Activated T-cell treated with anti-CD3 and anti-CD28 coated beads for 48 hours (primary cell): Measurements from ENCODE around the gene ORM1.
A peak's percentile ranks its signal among the peaks of the same experiment; 100 is the strongest.

Source experiments
- DNase-seq: peaks from one replicate; pipeline ENCODE4 v3.0.0-alpha.2; 2020; ENCODE audit warnings: low read depth

Gene ORM1

DNA sequence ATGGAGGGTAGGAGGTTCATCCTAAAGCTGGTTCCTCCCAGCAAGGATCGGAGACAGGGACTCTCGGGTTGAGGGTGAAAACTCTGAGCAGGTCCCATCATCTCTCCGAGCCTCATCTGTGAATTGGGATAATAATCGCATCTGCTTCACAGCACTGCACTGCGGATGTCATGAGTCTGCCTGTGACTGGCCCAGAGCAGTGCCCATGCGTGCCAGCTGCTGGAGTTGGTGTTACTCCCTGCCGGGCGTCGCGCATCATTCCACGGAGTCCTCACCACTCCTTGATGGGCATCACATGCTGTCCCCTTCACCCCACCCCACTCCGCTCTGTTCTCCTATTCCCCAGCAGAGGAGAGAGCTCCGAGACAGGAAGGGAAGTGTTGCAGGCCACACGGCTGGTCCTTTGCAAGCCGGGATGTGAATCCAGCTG, 35.1 kb upstream of the ORM1 start:
- DNase-seq = no peak

DNA sequence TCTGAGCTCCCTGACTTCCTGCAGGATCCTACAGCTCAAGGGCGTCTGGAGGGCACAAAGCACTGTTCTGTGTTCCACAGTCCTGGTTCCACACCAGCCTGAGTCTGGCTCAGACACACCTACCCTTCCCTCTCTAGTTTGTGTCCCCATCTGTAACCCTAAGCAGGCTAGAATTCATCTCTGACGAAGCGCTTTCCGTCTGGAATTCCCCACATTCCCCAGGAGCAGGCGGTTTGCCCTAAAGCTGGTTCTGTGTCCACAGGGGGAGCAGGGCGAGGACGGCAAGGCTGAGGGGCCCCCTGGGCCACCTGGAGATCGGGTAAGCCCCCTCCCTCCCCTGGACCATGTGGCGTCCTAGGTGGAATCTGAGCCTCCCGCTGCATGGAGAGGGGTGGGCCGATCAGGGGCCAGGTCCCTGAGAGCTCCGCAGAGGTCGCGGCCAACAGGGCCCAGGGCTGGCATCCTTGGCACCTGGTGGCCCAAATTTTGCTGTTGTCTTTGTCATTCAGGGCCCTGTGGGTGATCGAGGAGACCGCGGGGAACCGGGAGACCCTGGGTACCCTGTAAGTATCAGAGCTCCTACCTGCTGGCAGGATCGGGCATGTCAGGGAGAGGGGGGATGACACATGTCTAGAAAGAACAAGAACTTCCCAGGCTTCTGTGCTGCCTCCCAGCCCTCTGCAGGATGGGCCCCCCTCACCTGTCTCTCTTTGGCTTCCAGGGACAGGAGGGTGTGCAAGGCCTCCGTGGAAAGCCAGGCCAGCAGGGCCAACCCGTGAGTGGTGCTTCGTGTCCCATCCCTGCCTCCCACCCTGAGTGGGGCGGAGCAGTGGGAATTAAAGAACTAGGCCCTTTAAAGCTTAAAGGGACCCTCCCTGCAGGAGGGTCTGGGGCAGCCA, 34.5 kb upstream of the ORM1 start:
- DNase-seq = no peak

DNA sequence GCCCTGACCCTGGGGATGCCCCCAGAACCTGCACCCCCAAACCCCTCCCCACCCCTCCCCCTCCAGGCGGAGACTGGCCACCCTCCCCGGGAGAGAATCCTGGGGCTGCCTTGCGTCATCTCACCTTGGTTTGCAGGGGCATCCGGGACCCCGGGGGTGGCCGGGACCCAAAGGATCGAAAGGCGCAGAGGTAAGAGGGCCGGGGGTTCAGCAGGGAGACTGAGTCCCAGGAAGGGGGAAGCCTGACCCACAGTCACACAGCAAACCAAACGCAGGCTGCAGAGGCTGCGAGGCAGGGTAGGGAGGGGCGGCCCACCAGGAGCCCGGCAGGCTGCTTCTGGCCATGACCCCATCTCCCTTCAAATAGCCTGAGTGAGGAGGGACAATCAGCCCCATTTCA, 33.8 kb upstream of the ORM1 start:
- no peak for DNase-seq

DNA sequence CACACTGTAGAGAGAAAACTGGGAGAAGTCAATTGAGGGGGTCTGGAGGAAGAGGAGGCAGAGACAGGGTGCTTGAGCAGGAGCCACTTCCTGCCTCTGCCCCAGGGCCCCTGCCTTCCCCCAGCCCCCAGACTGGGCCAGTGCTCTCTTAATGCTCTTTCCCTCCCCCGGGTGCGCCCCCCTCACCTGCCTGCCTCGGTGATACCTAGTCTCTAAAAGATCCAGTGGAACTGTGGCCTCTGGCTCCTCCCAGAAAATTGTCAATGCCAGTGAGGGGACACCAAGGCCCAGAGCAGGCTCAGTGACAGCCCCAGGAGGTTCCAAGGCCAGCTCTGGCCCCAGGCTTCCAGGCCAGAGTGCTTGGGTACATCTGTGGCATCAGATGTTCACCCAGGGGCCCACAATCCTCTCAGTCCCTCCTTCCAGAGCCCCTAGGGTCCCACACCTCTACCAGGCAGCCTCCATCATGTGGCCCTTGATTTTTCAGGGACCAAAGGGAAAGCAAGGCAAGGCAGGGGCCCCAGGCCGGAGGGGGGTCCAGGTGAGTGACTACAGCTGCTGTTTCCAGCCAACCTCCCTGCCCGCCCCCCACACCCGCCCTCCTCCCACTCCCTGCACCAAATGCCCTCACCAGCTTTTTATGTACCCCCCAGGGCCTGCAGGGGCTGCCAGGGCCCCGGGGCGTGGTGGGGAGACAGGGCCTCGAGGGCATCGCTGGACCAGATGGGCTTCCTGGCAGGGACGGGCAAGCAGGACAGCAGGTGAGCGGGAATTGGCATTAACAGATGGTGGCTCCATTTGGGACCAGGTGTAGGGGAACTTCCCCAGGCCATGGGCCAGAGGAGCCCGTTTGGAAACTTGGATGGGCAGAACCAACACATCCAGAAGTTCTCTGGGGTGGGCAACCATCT, 33.1 kb upstream of the ORM1 start:
- no peak for DNase-seq

DNA sequence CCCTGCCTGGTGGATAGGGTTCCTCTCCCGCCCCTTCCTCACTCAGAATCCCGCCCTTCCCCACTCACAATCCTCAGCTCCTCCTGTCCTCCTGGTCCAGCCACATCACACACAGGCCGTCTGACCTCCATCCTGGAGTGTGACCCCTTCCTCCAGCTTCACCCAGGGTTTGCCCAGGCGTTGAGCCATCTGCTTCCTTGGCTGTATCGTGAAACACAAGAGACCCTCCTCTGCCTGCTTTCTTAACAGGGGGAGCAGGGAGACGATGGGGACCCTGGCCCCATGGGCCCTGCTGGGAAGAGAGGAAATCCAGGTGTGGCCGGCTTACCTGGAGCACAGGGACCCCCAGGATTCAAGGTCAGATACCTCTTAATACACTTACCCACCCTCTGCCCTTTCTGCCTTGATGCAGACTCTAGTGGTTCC, 32.3 kb upstream of the ORM1 start:
- DNase-seq = no peak

DNA sequence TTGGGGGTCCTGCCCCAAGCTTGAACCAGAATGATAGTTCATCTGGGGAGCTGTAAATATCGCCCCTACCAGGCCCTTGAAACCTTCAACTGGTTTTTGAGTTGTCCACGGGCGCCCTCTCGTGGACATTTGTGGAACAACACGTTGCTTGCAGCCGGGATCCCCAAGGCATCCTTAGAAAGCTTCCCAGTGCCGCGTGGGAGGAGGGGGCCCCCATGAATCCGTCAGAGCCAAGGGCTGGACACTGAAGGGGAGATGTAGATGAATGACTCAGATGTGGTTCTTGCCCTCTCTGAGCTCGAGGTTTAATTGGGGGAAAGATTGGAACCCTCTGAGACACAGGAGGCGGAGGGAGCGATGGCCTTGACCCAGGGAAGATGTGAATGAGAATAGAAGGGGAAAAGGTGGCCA, 31.8 kb upstream of the ORM1 start:
- DNase-seq = peak; percentile 53

DNA sequence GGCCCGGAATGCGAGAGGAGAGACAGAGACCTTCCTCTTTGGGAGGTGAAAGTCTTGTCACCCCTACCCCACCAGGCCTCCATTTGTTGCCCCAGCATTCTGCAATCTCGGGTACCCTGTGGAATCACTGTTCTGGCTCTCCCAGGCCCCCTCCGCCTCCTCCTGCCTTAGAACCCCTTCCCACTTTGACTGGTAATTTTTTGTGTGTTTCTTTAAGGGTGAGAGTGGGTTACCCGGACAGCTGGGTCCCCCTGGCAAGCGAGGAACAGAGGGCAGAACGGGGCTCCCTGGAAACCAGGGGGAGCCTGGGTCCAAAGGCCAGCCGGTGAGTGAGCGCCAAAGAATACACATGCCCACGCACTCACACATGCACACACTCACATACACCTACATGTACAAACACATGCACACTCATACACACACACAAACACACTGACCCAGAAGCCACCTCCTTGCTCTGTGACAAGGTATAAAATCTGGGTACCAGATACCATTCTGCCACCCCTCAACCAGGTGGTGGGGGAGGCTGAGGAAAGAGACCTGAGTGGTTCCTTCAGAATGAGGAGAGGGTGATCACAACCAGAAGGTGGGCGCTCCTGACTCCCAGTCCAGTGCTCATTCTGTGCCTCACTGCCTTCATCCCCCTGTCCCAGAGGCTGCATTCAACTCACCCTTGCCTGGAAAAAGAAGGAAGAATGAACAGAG, 30.9 kb upstream of the ORM1 start:
- no peak for DNase-seq

- no peak for DNase-seq
These were observed 28.2 kb upstream of the ORM1 start for GRCh38 chr9:114294664-114295063.

DNA sequence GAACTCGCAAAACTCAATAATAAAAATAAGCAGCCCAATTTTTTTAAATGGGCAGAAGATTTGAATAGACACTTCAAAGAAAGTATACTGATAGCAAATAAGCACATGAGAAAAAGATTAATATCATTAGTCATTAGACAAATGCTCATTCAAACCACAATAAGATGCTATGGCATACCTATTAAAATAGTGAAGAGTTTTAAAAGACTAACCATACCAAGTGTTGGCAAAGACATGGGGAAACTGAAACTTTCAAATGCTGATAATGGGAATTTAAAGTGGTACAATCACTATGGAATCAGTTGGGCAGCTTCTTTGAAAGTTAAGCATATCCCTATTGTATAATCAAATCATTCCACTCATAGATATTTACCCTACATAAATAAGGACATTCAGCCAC, 26.6 kb upstream of the ORM1 start:
- DNase-seq = no peak

- no peak for DNase-seq
These were observed 23.4 kb upstream of the ORM1 start for GRCh38 chr9:114299286-114300152.

DNA sequence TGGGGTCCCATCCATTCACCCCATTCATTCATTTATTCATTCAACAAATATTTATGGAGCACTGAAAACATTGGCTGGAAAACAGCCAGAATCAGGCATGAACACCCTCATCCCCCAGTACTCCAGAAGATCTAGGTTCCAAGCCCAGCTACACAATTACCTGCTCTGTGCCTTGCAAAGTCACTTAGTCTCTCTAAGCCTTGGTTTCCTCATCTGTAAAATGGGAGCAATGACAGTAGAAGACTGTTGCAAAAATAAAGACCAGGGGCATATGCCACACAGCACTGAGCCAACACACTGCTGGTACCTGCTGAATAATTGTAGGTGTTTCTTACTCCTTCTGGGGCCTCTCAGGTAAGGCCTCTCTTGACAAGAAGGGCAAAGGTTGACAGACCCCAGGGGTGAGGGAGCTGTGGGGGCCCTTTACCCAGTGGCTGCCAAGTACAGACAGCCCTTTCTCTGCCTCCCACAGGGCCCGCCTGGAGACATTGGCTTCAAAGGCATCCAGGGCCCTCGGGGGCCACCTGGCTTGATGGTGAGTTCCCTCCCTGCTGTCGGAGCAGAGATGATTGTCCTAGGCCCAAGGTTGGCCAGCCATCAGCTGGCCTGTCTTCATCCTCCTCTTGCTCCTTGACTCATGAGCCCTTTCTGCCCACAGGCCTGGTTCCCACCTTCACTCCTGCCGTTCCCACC, 22.6 kb upstream of the ORM1 start:
- DNase-seq = no peak

- no peak for DNase-seq
These were observed 21.8 kb upstream of the ORM1 start for GRCh38 chr9:114300846-114301797.

GRCh38 chr9:114301798-114302565, 20.9 kb upstream of the ORM1 start:
- DNase-seq = no peak

GRCh38 chr9:114302727-114303126, 20.2 kb upstream of the ORM1 start:
- no peak for DNase-seq

DNA sequence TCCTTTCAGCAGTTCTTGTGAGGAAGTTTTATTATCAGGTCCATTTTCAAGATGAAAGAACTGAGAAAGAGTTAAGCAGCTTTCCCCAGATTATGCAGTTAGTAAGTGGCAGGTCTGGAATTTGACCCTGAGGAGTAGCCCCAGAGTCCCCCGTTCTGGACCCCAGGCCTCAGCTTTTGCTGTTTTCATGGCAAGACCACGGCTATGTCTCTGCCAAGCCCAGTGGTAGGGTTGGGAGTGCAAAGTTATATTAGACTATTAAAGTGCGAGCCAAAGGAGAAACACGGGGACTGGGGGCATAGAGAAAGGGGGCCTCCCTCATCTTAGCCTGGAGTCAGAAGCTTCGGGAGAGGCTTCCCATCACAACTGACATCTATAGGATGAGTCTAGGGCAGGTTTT, 19.3 kb upstream of the ORM1 start:
- no peak for DNase-seq

DNA sequence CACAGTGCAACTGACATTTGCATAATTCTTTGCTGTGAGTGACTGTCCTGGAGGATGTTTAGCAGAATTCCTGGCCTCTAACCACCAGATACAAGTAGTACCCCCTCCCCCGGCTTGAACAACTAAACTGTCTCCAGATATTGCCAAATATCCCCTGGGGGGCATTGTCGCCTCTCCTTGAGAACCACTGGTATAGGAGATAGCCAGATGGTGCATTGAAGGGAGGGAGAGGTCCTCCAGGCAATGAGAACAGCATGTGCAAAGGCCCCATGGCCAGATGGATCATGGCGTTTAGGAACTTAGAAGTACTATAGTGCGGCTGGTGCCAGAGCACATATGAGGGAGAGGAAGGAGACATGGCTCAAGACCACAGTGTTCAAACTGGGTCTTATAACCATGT, 18.9 kb upstream of the ORM1 start:
- no peak for DNase-seq

DNA sequence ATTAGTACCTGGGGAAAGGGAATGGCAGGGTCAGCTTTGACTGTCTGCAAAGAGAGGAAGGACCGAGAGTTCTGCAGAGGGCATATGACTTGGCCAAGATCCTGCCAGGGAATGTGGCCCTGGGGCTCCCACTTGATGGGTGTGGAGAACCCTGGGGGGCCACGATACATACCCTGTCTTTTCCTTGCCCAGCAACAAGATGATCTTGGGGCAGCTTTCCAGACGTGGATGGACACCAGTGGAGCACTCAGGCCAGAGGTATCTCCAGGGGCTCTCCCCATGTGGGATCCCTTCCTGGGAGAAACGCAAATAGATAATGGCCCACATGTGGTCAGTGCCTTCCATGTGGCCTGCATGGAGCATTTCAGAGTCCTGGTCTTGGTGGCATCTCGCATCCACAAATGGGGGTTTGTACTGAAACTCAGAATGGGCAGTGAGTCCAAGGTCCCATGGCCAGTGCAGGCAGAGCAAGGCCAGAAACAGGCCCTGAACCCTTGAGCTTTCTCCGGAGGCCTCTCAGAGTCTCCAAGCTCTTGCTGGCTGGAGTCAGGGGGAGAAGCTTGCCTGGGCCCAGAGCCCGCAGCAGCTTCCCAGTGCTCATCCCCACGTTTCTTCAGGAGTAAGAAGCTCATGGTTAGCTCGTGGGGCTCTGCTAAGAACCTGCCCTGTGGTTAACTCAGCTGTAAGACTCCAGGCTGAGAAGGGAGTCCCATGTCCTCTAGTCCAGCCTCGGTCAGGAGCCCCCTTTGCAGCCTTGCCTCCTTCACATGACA, 18.3 kb upstream of the ORM1 start:
- DNase-seq = no peak

DNA sequence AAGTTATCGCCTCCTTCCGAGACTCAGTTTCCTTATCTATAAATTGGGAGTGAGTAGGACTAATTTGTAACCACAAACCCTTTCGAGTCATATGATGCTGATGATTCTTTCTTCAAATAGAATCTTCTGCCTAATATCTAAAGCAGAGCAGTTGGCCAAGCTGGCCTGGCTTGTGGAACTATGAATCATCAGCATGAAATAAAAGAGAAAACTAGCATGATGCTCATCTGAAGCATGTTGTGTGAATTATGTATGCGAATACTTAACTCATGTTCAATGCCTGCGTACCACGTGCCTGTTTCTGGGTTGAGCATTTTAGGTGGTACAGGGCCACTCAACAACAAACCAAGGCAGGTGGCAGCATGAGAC, 15.0 kb upstream of the ORM1 start:
- DNase-seq = no peak
